ENCODE data around the gene PRKD2. TPM values are rescaled to one million over a fixed set of nuclear protein-coding genes. Genes with fewer than 3 reads are reported as not detected.

Gene PRKD2
- polyA plus RNA-seq, 1 donor from 2014 or later = 8.0 TPM

DNA sequence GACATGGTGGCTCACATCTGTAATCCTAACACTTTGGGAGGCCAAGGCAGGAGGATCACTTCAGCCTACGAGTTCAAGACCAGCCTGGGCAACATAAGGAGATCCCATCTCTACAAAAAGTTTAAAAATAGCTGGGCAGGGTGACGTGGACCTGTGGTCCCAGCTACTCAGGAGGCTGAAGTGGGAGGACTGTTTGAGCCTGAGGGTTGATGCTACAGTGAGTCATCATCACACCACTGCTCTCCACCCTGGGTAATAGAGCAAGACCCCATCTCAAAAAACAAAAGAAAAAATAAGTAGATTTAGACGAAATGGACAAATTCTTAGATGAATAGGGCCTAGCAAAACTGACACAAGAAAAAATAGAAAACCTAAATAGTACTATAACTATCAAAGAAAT, 70.5 kb downstream of the PRKD2 start:
- H3K9ac ChIP-seq (ENCODE audit: low read length) = no peak overlapping the region
- no peak overlapping the region for H3K4me3 ChIP-seq (ENCODE audit: low read length)
- no peaks in the 10 kb centered on the region for H3F3A ChIP-seq (ENCODE audit: insufficient read depth, low read length, poor library complexity, severe bottlenecking)
- H4K20me1 ChIP-seq (ENCODE audit: insufficient read depth) = no peaks in the 10 kb centered on the region
- no peaks in the 10 kb centered on the region for H3K9me3 ChIP-seq (ENCODE audit: low read length)
- no peaks in the 10 kb centered on the region for H3K9me2 ChIP-seq (ENCODE audit: insufficient read depth, low read length)
- peaks cover 19% of the 10 kb centered on the region for H3K27me3 ChIP-seq (ENCODE audit: insufficient read depth, low read depth, low read length)
- no peak overlapping the region for H2AFZ ChIP-seq (ENCODE audit: low read depth, low read length)
- no peak overlapping the region for H3K27ac ChIP-seq (ENCODE audit: low read length)
- H3K4me2 ChIP-seq (ENCODE audit: low read length) = no peak overlapping the region
- H3K79me2 ChIP-seq (replicated peaks; ENCODE audit: insufficient read depth, low read length) = no peaks in the 10 kb centered on the region
- no peak for TF ChIP-seq REST (IDR thresholded peaks at IDR 0.05; ENCODE audit: borderline replicate concordance)
- no peak for TF ChIP-seq EZH2 (IDR thresholded peaks at IDR 0.05; ENCODE audit: borderline replicate concordance, insufficient read depth, low read length, poor library complexity, severe bottlenecking)
- no peak for TF ChIP-seq SMC3 (conservative IDR thresholded peaks at IDR 0.05; ENCODE audit: poor library complexity)
- no peak for TF ChIP-seq TAF1 (IDR thresholded peaks at IDR 0.05; ENCODE audit: low read depth)
- TF ChIP-seq CTCF (IDR thresholded peaks at IDR 0.05; ENCODE audit: poor library complexity, severe bottlenecking) = no peak
- TF ChIP-seq POLR2AphosphoS5 (IDR thresholded peaks at IDR 0.05) = no peak
- TF ChIP-seq EP300 (conservative IDR thresholded peaks at IDR 0.05; ENCODE audit: poor library complexity, severe bottlenecking) = no peak
- TF ChIP-seq MXI1 (conservative IDR thresholded peaks at IDR 0.05; ENCODE audit: poor library complexity, severe bottlenecking) = no peak
- TF ChIP-seq RAD21 (conservative IDR thresholded peaks at IDR 0.05) = no peak
- H3K36me3 ChIP-seq (ENCODE audit: insufficient read depth, low read length) = no peaks in the 10 kb centered on the region

- Histone ChIP-seq H3K9me2 (ENCODE audit: insufficient read depth, low read length) (no peaks in the 10 kb centered on the region), H3K36me3 (ENCODE audit: insufficient read depth, low read length) (no peaks in the 10 kb centered on the region), H3K4me2 (ENCODE audit: low read length) (no peak overlapping the region), H4K20me1 (ENCODE audit: insufficient read depth) (no peaks in the 10 kb centered on the region), H2AFZ (ENCODE audit: low read depth, low read length) (no peak overlapping the region), H3K79me2 (replicated peaks; ENCODE audit: insufficient read depth, low read length) (no peaks in the 10 kb centered on the region), H3K4me3 (ENCODE audit: low read length) (no peak overlapping the region), H3K9me3 (ENCODE audit: low read length) (no peaks in the 10 kb centered on the region), H3K27ac (ENCODE audit: low read length) (no peak overlapping the region), H3K9ac (ENCODE audit: low read length) (no peak overlapping the region), H3F3A (ENCODE audit: insufficient read depth, low read length, poor library complexity, severe bottlenecking) (no peaks in the 10 kb centered on the region), H3K27me3 (ENCODE audit: insufficient read depth, low read depth, low read length) (peaks cover 12% of the 10 kb centered on the region)
- no peak for TF ChIP-seq POLR2AphosphoS5 (IDR thresholded peaks at IDR 0.05)
- TF ChIP-seq CTCF (IDR thresholded peaks at IDR 0.05; ENCODE audit: poor library complexity, severe bottlenecking) = no peak
- TF ChIP-seq RAD21 (conservative IDR thresholded peaks at IDR 0.05) = no peak
- TF ChIP-seq MXI1 (conservative IDR thresholded peaks at IDR 0.05; ENCODE audit: poor library complexity, severe bottlenecking) = no peak
- TF ChIP-seq SMC3 (conservative IDR thresholded peaks at IDR 0.05; ENCODE audit: poor library complexity) = no peak
- no peak for TF ChIP-seq EP300 (conservative IDR thresholded peaks at IDR 0.05; ENCODE audit: poor library complexity, severe bottlenecking)
- TF ChIP-seq TAF1 (IDR thresholded peaks at IDR 0.05; ENCODE audit: low read depth) = no peak
- TF ChIP-seq REST (IDR thresholded peaks at IDR 0.05; ENCODE audit: borderline replicate concordance) = no peak
- TF ChIP-seq EZH2 (IDR thresholded peaks at IDR 0.05; ENCODE audit: borderline replicate concordance, insufficient read depth, low read length, poor library complexity, severe bottlenecking) = no peak
These were observed 72.2 kb downstream of the PRKD2 start for GRCh38 chr19:46644720-46645119.
